NCI-H146 treated with DMSO at 0.1 percent for 48 hours (cell line): Measurements from ENCODE around the gene DNER.

ENCODE experiments used
- DNase-seq: peaks from one replicate; lab custom pipeline; 2025; ENCODE audit not compliant: unreplicated experiment; lab: John Stamatoyannopoulos, UW

DNER gene

DNA sequence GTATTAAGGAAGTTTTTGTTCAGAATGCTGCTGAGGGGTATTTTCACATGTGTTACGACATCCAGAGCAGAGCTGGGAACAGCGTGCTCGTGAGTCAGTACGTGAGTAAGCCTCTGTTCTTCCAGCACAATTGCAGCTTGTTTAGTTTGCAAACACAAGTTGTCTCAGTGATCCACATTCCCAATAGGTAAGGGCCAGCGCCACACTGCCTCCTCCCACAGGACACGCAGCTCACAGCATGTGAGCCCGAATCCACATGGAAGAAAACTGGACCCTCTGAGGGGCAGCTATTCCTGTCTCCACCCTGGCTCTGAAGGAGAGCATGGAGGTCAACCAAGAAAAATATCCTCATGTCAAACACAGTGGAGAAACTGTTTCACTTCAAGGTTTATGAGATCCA lies 269.3 kb downstream of the DNER start:
- DNase-seq: no peak

DNA sequence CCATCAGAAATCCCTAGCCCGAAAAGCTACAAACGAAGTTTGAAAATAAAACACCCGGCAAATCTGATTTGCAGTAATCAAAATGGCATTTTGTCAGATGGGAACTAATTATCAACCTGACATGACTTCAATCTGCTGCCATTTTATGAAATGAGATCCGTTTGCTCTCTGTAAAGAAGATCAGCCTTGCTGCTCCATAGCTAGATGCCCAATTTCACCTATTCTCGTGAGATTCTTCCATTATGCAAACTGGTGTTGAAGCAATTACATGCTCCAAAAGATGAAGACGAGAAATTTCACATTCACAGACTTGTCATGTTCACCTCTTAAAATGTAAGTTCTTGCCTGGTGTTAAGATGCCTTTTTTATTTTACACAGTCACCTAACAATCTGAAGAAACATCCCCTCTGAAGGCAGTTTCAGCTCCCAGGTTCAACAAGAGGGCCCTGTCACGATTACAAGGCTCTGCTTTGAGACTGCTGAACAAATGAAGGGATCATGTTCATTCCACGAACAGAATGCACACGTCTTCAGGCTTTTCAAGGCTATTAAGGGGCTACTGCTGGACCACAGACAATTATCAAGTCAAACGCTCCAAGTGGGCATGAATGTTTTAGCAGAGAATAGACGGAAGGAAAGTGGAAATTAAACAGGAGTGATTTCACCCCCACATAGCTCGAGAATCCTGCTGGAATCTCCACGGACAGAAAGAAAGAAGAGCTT lies 270.6 kb downstream of the DNER start:
- no peak for DNase-seq

DNA sequence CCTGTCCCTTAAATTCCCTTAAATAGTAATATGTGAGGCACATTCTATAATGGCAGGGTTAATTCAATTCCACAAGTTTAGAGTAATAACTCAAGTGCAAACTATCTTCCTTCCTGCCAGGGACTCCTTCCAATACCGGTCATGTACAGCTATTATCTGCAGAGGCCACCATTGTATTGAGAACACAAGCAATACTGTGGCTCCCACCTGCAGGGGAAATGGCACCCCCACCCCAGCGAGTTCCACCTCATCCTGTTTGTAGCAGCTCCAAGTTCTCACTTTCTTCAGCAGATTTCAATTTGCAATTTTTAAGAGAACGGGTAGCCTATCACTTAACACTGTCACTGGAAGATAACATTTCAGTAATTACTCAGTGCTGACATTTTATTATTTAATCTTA lies 271.2 kb downstream of the DNER start:
- no peak for DNase-seq

DNA sequence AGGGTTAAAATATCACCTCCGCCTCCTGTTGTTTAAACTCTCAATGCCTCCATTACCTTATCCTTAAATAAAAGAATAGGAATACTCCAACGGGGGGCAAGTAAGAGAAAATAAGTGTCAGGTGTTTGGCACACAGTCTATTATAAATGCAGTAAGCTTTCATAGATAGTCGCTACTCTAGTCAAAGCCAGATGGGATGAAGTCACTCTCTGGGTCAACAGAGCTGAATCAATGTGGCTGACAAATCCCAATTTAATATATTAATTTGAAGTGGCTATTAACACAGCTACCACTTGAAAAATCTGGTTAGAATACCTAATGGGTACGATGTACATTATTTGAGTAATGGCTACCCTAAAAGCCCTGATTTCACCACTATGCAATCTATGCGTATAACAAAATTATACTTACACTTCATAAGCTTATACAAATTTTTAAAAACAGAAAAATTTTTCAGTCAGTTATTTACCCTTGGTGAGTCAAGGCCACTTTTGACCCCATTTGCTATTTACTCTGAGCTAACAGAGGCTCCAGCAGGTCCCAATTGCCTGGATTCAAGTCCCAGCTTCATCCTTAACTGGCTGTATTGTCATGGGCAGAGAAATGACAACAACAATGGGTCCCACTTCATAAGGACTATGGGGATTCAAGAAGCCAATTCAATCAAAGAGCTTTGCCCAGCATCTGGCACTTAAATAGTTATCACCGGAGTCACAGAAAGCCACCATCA lies 275.8 kb downstream of the DNER start:
- DNase-seq: no peak

DNA sequence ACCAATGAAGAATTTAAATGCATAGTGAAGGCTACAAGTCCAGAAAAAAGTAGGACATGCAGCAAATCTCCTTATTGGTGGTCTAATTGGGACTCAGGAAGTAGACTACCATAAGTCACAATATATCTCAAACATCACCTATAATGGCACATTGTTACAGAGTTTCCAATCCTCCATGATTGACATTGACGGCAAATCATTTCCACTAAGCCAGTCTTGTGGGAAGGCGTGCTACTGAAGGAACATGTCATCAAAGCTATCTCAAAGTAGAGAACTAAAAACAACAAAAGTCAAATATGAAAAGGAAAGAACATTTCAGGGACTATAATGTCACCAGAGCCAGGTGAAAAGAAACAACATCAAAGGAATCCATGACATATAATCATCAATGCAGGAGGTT lies 276.9 kb downstream of the DNER start:
- DNase-seq: no peak

DNA sequence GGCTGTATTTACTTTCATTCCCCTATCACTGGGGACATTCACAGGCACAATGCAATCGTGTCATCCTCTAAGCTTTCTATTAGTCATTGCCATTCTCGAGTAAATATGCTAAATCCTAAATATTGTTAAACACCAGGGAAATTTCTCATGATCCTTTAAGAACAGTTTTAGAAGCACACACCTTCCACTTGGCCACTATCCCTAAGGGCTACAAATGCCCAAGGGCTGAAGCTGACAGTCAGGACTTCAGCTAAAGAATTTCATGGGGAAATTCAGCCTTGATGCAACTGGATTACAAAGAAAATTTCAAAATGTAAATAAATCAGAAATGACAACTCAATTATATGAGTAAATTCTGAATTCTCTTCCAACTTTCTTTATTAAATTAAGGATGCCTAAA lies 280.2 kb downstream of the DNER start:
- no peak for DNase-seq

DNA sequence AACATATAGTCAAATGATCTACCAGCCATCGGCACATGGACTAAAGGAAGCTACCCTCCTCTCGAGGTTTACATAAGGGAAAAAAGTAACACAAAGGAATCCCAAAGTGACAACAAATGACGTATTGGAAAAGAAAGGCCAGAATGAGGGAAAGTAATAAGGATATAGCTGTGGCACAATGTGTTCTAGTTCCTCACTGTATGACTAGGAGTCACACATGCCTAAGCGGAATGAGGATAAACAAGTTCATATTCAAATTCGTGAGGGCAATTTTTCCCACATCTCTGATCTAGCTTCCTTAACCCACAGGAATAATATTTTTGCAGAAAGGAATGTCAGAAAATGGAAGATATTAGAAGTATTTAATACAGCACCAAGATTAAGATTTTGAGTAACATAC lies 281.0 kb downstream of the DNER start:
- DNase-seq: no peak

DNA sequence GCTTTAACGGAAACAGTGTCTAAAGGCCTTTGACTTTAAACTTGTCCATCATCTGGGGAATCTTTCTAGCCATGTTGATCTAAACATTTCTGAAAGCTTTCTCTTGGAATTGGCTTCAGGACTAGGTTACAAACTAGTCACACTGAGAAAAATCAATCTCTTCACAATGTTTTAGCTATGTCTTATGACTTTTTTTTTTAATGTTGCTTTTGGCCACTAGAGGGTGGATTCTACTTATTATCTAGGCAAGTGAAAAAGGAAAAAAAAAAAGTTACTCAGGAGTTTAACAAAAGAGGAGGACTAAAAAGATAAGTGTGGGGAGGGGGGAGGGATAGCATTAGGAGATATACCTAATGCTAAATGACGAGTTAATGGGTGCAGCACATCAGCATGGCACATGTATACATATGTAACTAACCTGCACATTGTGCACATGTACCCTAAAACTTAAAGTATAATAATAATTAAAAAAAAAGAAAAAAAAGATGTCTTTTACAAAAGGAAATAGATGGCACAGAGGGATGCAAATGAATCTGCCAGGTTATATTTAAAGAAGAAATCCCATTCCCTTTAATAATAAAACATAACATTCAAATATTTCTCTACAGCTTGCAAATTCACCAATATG lies 282.9 kb downstream of the DNER start:
- DNase-seq: peak; percentile 37

DNA sequence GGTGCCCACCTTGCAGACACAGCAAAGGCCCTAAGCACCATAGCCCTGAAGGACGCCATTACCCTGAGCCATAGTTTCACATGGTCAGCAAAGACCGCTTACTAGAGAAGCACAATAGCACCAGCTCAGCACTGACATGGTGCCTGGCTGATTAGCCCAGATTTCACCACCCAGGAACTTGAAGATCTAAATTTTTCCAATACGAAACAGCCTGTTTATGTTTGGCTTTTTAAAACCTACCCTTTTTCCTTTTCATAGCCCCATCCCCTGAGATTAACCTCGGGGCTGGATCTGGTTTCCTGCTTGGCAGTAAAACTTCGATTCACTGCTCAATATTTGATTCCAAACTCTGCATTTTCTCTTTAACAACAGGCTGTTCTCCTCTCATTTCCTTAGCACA lies 284.8 kb downstream of the DNER start:
- DNase-seq: no peak

DNA sequence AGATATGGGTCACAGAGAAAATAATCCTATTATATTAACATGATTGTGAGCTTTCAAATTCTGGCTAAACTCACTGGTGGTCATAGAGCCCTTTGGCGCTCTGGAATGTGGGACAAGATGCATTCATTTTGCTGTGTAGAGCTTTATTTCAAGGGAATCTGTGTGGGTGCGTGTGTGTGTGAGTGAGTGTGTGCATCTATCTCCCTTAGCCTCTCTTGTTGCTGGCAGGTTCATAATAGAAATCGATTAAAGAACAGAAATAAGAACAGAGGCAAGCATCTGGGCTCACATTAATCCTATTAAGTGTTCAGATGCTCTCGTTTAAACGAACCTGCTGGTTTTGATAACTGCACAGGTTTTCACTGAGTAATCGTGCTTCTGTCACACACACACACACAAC lies 287.9 kb downstream of the DNER start:
- DNase-seq: no peak

DNA sequence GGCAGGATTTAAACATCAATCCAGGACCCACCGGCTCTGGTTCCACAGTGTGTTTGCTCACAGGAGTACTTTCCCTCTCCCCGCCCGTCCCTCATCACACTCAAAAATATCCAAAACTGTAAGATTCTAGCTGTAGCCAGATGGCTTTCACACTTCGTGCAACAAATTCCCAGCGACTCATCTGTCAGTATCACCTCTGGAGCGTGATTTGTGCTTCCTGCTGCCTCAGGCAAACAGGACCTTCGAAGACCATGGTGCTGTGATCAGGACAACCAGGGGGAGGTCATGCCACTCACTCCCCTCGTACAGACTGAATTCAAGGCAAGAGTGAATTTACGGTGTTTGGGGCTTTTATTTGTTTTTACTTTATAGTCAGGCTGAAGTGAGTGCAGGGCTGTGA lies 288.8 kb downstream of the DNER start:
- DNase-seq: no peak

DNA sequence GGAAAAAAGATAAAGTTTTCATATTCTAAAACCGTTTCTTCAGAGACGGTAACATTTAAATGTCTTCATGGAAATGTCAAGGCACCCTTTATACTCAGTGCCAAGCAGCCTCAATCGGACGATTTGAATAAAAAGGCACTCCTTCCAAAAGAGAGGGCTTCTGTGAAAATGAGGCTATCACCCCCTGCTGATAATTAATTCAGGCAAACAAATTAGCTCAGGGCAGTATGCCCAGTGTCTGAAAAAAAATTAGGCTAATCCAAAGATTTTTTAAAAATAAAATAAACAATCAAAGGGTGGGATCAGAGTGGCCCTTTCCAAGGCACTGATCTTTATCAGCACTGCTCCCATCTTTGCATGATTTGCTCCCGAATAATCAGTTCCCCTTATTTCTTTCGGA lies 292.3 kb downstream of the DNER start:
- DNase-seq: peak; percentile 35

DNA sequence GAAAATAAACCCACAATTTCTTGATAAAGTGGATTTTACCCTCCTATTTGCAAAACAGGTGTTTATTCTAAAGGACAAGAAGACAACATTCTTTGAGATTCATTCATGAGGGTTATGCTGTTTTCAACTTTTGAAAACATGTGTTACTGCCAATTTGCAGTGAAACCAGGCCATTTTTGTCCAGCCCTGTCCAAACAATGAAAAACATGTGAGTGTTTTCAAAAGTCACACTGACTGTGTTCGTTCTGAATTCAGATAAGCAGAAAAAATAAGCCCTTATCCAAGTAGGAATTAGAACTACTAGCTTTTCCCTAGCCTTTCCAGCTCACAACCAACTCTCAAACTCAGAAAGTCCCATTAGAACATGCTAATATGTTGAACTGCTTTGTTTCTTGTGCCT lies 295.2 kb downstream of the DNER start:
- no peak for DNase-seq

DNA sequence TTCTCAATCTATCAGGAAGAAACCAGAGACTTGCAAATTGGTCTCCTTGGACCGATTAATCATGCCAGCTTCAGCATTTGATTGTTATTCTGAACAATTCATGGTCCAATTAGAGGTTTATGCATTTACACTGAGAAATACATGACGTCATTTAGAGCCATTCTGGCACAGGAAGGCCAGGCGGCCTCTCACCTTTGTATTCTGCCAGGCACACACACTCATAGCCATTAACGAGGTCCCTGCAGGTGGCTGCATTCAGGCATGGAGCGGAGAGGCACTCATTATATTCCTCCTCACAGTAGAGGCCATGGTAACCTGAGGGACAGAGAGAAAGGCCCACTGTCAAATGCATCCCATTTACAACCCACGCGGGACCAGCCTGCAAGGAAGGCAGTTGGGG lies 296.4 kb downstream of the DNER start:
- peak; percentile 89 for DNase-seq

DNA sequence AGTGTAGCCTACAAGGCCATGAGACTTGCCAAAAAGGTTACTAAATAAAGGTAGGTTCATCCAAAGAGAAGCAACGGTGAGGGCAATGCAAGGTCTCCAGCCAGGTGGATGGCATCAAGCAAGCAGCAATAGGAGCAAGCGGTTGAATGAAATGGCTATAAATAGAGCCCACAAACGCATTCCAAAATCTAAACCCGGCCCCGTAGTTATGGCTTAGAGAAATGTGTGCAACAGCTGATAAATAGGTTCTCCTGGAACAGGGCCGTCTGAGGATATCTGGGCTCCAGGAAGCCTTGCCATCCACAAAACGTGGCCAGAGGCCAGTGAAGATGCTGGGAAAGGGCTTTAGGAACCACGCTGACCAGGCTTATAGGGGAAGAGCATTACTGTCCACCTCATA lies 297.2 kb downstream of the DNER start:
- no peak for DNase-seq

DNA sequence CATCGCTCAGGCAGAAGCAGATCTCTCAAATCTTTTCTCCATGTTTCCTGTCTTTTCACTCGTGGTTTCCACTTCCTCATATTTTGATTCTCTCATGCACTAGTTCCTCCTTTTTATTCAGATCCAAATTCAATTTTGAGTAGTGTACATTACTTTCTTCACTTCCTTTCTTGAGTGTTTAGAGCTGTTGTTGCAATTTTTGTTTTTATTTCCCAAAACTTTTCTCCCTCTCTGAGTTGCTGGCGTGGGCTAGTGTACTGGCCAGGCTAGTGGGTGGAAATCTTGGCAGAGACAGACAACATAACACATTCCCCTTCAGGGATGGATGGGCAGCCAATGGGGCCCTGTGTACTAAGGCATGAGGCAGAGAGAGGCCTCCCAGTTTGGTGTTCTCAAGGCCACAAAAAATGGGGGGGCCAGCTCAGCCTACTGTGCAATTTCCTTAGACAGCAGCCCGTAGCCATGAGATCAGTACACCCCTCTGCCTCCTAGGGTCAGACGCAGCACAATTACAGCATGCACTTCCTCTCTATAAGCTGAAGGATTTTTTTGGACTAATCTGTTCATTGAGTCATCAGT lies 298.1 kb downstream of the DNER start:
- no peak for DNase-seq

DNA sequence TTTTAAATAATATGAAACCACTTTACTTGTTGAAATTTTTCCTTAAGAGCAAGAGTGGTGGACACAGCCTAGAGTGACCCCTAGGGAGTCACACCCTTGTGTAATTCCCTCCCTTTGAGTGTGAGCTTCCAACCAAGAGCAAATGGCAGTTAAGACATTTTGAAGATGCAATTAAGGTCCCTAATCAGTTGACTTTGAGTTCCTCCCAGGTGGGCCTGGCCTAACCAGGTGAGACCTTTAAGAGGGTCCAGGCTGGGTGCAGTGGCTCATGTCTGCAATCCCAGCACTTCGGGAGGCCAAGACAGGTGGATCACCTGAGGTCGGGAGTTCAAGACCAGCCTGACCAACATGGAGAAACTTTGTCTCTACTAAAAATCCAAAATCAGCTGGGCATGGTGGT lies 299.7 kb downstream of the DNER start:
- no peak for DNase-seq

DNA sequence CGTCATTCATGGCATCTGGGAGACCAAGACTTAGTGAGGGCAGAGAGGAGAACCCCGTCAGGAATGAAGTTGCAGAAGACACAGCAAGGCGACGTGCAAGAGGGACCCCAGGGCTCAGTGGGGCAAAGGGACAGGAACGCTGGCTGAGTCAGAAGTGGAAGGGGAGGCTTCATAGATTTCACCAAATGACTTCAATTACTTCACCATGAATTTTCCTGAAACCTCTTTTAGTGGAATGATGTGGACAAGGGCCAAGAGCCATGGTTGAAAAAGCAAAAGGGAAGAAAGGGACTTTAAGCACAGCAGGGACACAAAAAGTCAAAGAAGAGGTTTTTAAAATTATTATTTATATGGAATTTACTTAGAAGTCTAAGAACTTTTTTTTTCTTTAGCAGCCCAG lies 301.7 kb downstream of the DNER start:
- no peak for DNase-seq

DNA sequence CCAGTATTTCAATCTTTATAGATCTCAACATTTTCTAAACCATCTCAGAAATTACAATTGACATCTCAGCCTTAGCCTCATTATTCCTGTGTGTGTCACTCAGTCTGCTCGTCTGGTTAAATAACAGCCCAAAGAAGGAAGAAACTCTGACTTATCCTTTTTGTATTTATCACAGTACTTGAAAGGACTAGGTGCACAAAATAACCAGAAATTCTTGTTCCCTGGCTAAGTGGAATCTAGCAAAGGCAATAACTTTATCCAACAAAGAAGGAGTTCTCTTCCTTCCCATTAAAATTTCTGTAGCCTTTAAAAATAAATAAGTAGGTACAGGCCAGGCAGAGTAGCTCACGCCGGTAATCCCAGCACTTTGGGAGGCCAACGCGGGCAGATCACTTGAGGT lies 303.4 kb downstream of the DNER start:
- no peak for DNase-seq

DNA sequence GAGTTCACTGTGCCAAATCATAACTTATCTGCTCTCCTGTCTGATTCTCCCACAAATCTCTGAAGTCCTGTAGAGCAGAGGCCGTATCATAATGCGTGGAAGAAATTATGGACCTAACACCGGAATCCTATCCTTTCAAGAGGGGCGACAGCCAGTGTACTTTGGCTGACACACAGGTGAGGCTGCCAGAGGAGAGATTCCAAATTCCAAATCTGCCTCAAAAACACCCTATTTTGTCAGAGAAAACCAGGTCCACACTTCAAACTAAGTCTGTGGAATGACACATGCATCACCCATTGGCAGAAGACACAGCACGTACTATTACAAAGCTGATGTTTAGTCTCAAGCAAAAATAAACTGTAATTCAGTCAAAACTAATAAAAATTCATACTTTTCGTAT lies 304.1 kb downstream of the DNER start:
- no peak for DNase-seq

DNA sequence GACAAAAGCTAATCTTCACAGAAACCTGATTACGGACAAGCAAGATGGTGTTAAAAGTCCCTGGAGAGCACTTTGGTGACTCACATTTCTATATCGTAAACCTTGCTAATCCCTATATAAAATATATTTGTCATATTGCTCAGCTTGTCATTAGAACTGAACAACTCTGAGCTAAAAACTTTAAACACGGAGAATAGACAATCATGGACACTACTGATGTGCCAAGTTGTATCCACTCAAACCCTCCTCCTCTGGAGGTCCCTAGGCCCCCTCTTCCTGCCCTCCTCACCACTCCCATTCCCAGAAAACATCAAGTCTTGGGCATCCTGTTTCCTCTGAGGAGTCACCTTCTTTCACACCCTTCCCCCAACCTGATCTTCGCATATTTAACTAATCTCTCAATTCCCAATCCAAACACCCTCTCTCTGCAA lies 304.6 kb downstream of the DNER start:
- DNase-seq: no peak

DNA sequence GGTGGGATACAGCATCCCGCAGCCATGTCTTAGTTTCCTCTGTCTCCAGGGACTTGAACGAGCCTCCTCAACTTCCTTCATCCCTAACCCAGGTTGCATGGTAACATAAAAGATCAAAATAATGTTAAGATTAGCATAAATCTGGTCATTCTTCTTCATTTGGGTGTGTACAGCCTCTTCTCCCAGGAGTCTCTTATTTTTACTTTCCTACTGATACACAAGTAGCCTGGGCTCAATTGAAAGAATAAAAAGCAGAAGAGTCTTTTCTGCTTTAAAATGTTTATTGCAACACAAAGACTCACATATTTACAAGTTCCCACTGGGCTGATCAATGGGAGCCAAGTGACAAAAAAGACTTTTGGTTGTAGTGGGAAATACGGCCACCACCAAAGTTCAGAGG lies 305.4 kb downstream of the DNER start:
- no peak for DNase-seq
